Measurements from ENCODE around the gene LIMA1. TPM values are rescaled to one million over a fixed set of nuclear protein-coding genes. Genes with fewer than 3 reads are reported as not detected.
"Not testable (repeated sequence)": the region's sequence is repeated elsewhere in the genome, so short reads cannot be mapped to it uniquely, and the experiment has no call there.

Gene LIMA1
- total and polyA plus RNA-seq, 5 donors from 2014 or later: 14.3 to 19.3 (median 18.6) TPM

GRCh38 chr12:50164963-50165362 lies 118.4 kb downstream of the LIMA1 start:
- Mint-ChIP-seq H3K27me3 (no peaks in the 10 kb centered on the region), H3K27ac (peak overlapping the region; percentile 12 to 93 (median 51)), H3K4me3 (peak overlapping the region; percentile 4 to 92 (median 68)), H3K36me3 (peaks cover 6% of the 10 kb centered on the region), H3K9me3 (no peaks in the 10 kb centered on the region), H3K4me1 (peaks cover 24 to 49% (median 35%) of the 10 kb centered on the region in 4 donors)
- no peak overlapping the region for H3K4me3 ChIP-seq (ENCODE audit: low read depth, low read length)
- no peaks in the 10 kb centered on the region for H3K27me3 ChIP-seq (ENCODE audit: control insufficient read depth, insufficient read depth, low read length)
- ATAC-seq (ENCODE audit: low read depth in 2 of 2) (no peak), DNase-seq (no peak)
- H3K36me3 ChIP-seq (ENCODE audit: control insufficient read depth, insufficient read depth, low read length): peaks cover 3% of the 10 kb centered on the region
- no peak overlapping the region for H3K27ac ChIP-seq (ENCODE audit: insufficient read depth, low read length, poor library complexity, severe bottlenecking)
- H3K9me3 ChIP-seq (ENCODE audit: control insufficient read depth in 2 of 2, low read length in 2 of 2): no peaks in the 10 kb centered on the region
- peaks cover 15% of the 10 kb centered on the region for H3K4me1 ChIP-seq (ENCODE audit: control insufficient read depth, insufficient read depth, low read length, poor library complexity, severe bottlenecking)

- no peak for ATAC-seq (ENCODE audit: low read depth in 2 of 2)
- Histone ChIP-seq H3K9me3 (ENCODE audit: control insufficient read depth in 2 of 2, low read length in 2 of 2) (no peaks in the 10 kb centered on the region), H3K4me3 (ENCODE audit: low read depth, low read length) (no peak overlapping the region), H3K4me1 (ENCODE audit: control insufficient read depth, insufficient read depth, low read length, poor library complexity, severe bottlenecking) (peaks cover 15% of the 10 kb centered on the region), H3K27me3 (ENCODE audit: control insufficient read depth, insufficient read depth, low read length) (no peaks in the 10 kb centered on the region), H3K27ac (ENCODE audit: insufficient read depth, low read length, poor library complexity, severe bottlenecking) (no peak overlapping the region), H3K36me3 (ENCODE audit: control insufficient read depth, insufficient read depth, low read length) (peaks cover 5% of the 10 kb centered on the region)
- peak overlapping the region in 1 of 3 donors; percentile 38 for H3K27ac Mint-ChIP-seq
- DNase-seq: no peak
- H3K4me1 Mint-ChIP-seq: peaks cover 35 to 55% (median 46%) of the 10 kb centered on the region in 4 donors
- no peaks in the 10 kb centered on the region for H3K9me3 Mint-ChIP-seq
- no peak overlapping the region for H3K4me3 Mint-ChIP-seq
- peaks cover 10% of the 10 kb centered on the region for H3K36me3 Mint-ChIP-seq
- H3K27me3 Mint-ChIP-seq: no peaks in the 10 kb centered on the region
Measured at GRCh38 chr12:50162230-50162629, 121.1 kb downstream of the LIMA1 start.

- H3K27ac ChIP-seq (ENCODE audit: insufficient read depth, low read length, poor library complexity, severe bottlenecking): no peak overlapping the region
- Mint-ChIP-seq H3K27me3 (no peaks in the 10 kb centered on the region), H3K4me1 (peaks cover 31 to 52% (median 43%) of the 10 kb centered on the region in 4 donors), H3K9me3 (no peaks in the 10 kb centered on the region), H3K4me3 (peak overlapping the region in 1 of 4 donors; percentile 21), H3K27ac (peak overlapping the region in 2 of 3 donors; percentile 9 to 82), H3K36me3 (peaks cover 6% of the 10 kb centered on the region)
- H3K27me3 ChIP-seq (ENCODE audit: control insufficient read depth, insufficient read depth, low read length): no peaks in the 10 kb centered on the region
- H3K9me3 ChIP-seq (ENCODE audit: control insufficient read depth in 2 of 2, low read length in 2 of 2): no peaks in the 10 kb centered on the region
- no peak for DNase-seq
- H3K4me1 ChIP-seq (ENCODE audit: control insufficient read depth, insufficient read depth, low read length, poor library complexity, severe bottlenecking): peaks cover 4% of the 10 kb centered on the region
- H3K36me3 ChIP-seq (ENCODE audit: control insufficient read depth, insufficient read depth, low read length): peaks cover 5% of the 10 kb centered on the region
- no peak for ATAC-seq (ENCODE audit: low read depth in 2 of 2)
- H3K4me3 ChIP-seq (ENCODE audit: low read depth, low read length): no peak overlapping the region
Measured at GRCh38 chr12:50160643-50161042, 122.7 kb downstream of the LIMA1 start.

- Histone ChIP-seq H3K27me3 (ENCODE audit: control insufficient read depth, insufficient read depth, low read length) (no peaks in the 10 kb centered on the region), H3K27ac (ENCODE audit: insufficient read depth, low read length, poor library complexity, severe bottlenecking) (no peak overlapping the region), H3K9me3 (ENCODE audit: control insufficient read depth in 2 of 2, low read length in 2 of 2) (no peaks in the 10 kb centered on the region), H3K4me3 (ENCODE audit: low read depth, low read length) (no peak overlapping the region), H3K36me3 (ENCODE audit: control insufficient read depth, insufficient read depth, low read length) (peaks cover 10% of the 10 kb centered on the region), H3K4me1 (ENCODE audit: control insufficient read depth, insufficient read depth, low read length, poor library complexity, severe bottlenecking) (no peaks in the 10 kb centered on the region)
- ATAC-seq (ENCODE audit: low read depth in 2 of 2): no peak
- Mint-ChIP-seq H3K27me3 (no peaks in the 10 kb centered on the region), H3K27ac (peak overlapping the region in 2 of 3 donors; percentile 10 to 80), H3K9me3 (no peaks in the 10 kb centered on the region), H3K4me1 (peaks cover 23 to 36% (median 29%) of the 10 kb centered on the region in 4 donors), H3K36me3 (peaks cover 4% of the 10 kb centered on the region), H3K4me3 (no peak overlapping the region)
- no peak for DNase-seq
Measured at GRCh38 chr12:50157259-50157658, 126.1 kb downstream of the LIMA1 start.

- Mint-ChIP-seq H3K4me1 (peaks cover 25 to 36% (median 30%) of the 10 kb centered on the region in 4 donors), H3K27ac (peak overlapping the region in 1 of 3 donors; percentile 80), H3K27me3 (no peaks in the 10 kb centered on the region), H3K36me3 (peaks cover 4% of the 10 kb centered on the region), H3K4me3 (no peak overlapping the region), H3K9me3 (no peaks in the 10 kb centered on the region)
- H3K9me3 ChIP-seq (ENCODE audit: control insufficient read depth in 2 of 2, low read length in 2 of 2): no peaks in the 10 kb centered on the region
- peaks cover 10% of the 10 kb centered on the region for H3K36me3 ChIP-seq (ENCODE audit: control insufficient read depth, insufficient read depth, low read length)
- H3K27me3 ChIP-seq (ENCODE audit: control insufficient read depth, insufficient read depth, low read length): no peaks in the 10 kb centered on the region
- H3K27ac ChIP-seq (ENCODE audit: insufficient read depth, low read length, poor library complexity, severe bottlenecking): no peak overlapping the region
- ATAC-seq (ENCODE audit: low read depth in 2 of 2) (no peak), DNase-seq (no peak)
- H3K4me1 ChIP-seq (ENCODE audit: control insufficient read depth, insufficient read depth, low read length, poor library complexity, severe bottlenecking): no peaks in the 10 kb centered on the region
- H3K4me3 ChIP-seq (ENCODE audit: low read depth, low read length): no peak overlapping the region
Measured at GRCh38 chr12:50156641-50157040, 126.7 kb downstream of the LIMA1 start.

GRCh38 chr12:50154947-50155346 lies 128.4 kb downstream of the LIMA1 start:
- not testable (repeated sequence) for H3K4me3 Mint-ChIP-seq; H3K36me3 ChIP-seq (ENCODE audit: control insufficient read depth, insufficient read depth, low read length); H3K4me1 ChIP-seq (ENCODE audit: control insufficient read depth, insufficient read depth, low read length, poor library complexity, severe bottlenecking); H3K27me3 ChIP-seq (ENCODE audit: control insufficient read depth, insufficient read depth, low read length); ATAC-seq (ENCODE audit: low read depth in 2 of 2); H3K9me3 ChIP-seq (ENCODE audit: control insufficient read depth in 2 of 2, low read length in 2 of 2); H3K27ac Mint-ChIP-seq; H3K9me3 Mint-ChIP-seq; DNase-seq; H3K27ac ChIP-seq (ENCODE audit: insufficient read depth, low read length, poor library complexity, severe bottlenecking); H3K4me3 ChIP-seq (ENCODE audit: low read depth, low read length); H3K27me3 Mint-ChIP-seq; H3K36me3 Mint-ChIP-seq
- H3K4me1 Mint-ChIP-seq: peaks cover 26 to 35% (median 31%) of the 10 kb centered on the region in 4 donors

GRCh38 chr12:50151047-50151687 lies 132.2 kb downstream of the LIMA1 start:
- Mint-ChIP-seq H3K27me3 (no peaks in the 10 kb centered on the region), H3K4me1 (peaks cover 23 to 25% (median 24%) of the 10 kb centered on the region in 4 donors), H3K9me3 (no peaks in the 10 kb centered on the region), H3K36me3 (no peaks in the 10 kb centered on the region), H3K4me3 (no peak overlapping the region), H3K27ac (peak overlapping the region in 2 of 3 donors; percentile 16 to 47)
- H3K36me3 ChIP-seq (ENCODE audit: control insufficient read depth, insufficient read depth, low read length): peaks cover 5% of the 10 kb centered on the region
- H3K27me3 ChIP-seq (ENCODE audit: control insufficient read depth, insufficient read depth, low read length): no peaks in the 10 kb centered on the region
- no peak for ATAC-seq (ENCODE audit: low read depth in 2 of 2)
- H3K9me3 ChIP-seq (ENCODE audit: control insufficient read depth in 2 of 2, low read length in 2 of 2): no peaks in the 10 kb centered on the region
- H3K27ac ChIP-seq (ENCODE audit: insufficient read depth, low read length, poor library complexity, severe bottlenecking): no peak overlapping the region
- H3K4me3 ChIP-seq (ENCODE audit: low read depth, low read length): no peak overlapping the region
- no peak for DNase-seq
- no peaks in the 10 kb centered on the region for H3K4me1 ChIP-seq (ENCODE audit: control insufficient read depth, insufficient read depth, low read length, poor library complexity, severe bottlenecking)

GRCh38 chr12:50149311-50149710 lies 134.0 kb downstream of the LIMA1 start:
- Mint-ChIP-seq H3K27ac (peak overlapping the region in 1 of 3 donors; percentile 45), H3K4me1 (peaks cover 28 to 35% (median 29%) of the 10 kb centered on the region in 4 donors), H3K27me3 (no peaks in the 10 kb centered on the region), H3K36me3 (no peaks in the 10 kb centered on the region), H3K9me3 (no peaks in the 10 kb centered on the region), H3K4me3 (no peak overlapping the region)
- no peaks in the 10 kb centered on the region for H3K27me3 ChIP-seq (ENCODE audit: control insufficient read depth, insufficient read depth, low read length)
- peaks cover 5% of the 10 kb centered on the region for H3K36me3 ChIP-seq (ENCODE audit: control insufficient read depth, insufficient read depth, low read length)
- no peaks in the 10 kb centered on the region for H3K9me3 ChIP-seq (ENCODE audit: control insufficient read depth in 2 of 2, low read length in 2 of 2)
- H3K4me3 ChIP-seq (ENCODE audit: low read depth, low read length): no peak overlapping the region
- no peaks in the 10 kb centered on the region for H3K4me1 ChIP-seq (ENCODE audit: control insufficient read depth, insufficient read depth, low read length, poor library complexity, severe bottlenecking)
- DNase-seq: no peak
- H3K27ac ChIP-seq (ENCODE audit: insufficient read depth, low read length, poor library complexity, severe bottlenecking): no peak overlapping the region
- no peak for ATAC-seq (ENCODE audit: low read depth in 2 of 2)

Data from CD4-positive, CD25-positive, alpha-beta regulatory T cell (primary cell).